GM12878 (cell line): ENCODE data around the gene PARD6A. TPM values are rescaled to one million over a fixed set of nuclear protein-coding genes. Genes with fewer than 3 reads are reported as not detected.

Experiments used
- ATAC-seq: fragments of 200-7000 bp; cut with Tn5 transposase; 3 replicates; pipeline ENCODE4 v1.9.1; 2020; ENCODE audit warnings: mild to moderate bottlenecking, moderate library complexity
- BruUV-seq: library from RNA; stranded (reverse); fragments of 400-500 nt; replicated peaks from 2 replicates; lab custom pipeline; 2021; lab: Mats Ljungman, UMichigan
- CTCF ChIA-PET: fragments of 300-600 bp; sonication (Branson Sonifier 250); formaldehyde crosslinking; extraction: SDS; loops from one replicate; lab custom pipeline; 2021; ENCODE audit warnings: inconsistent platforms; lab: Yijun Ruan, JAX
- POLR2A ChIA-PET: fragments of 350-600 bp; formaldehyde crosslinking; extraction: SDS; loops from one replicate; lab custom pipeline; 2021; ENCODE audit warnings: inconsistent platforms; lab: Charles Lee
- RAD21 ChIA-PET: fragments of 300-600 bp; sonication (Branson Sonifier 250); formaldehyde crosslinking; loops from one replicate; lab custom pipeline; 2023; ENCODE audit warnings: antibody characterized with exemption; ENCODE audit not compliant: unreplicated experiment; lab: Charles Lee
- SMC1A ChIA-PET: fragments of 300-600 bp; sonication (Branson Sonifier 250); formaldehyde crosslinking; loops from one replicate; lab custom pipeline; 2023; ENCODE audit not compliant: unreplicated experiment, uncharacterized antibody; lab: Charles Lee
- DNase-seq: peaks from one replicate; pipeline ENCODE4 v3.0.0-alpha.2; 2011; ENCODE audit warnings: low read depth, low spot score
- FAIRE-seq: peaks from 3 replicates; lab custom pipeline; 2011; peaks lifted over from hg19 to GRCh38; lab: Jason Lieb, UNC
- H2AFZ ChIP-seq: 2 replicates; pipeline ENCODE4 v1.6.0; 2011; ENCODE audit warnings: low read depth, low read length, control low read depth; ENCODE audit not compliant: control insufficient read depth
- H3K27ac ChIP-seq: 2 replicates; pipeline ENCODE4 v1.5.1; 2011; ENCODE audit warnings: control low read depth; ENCODE audit not compliant: control insufficient read depth, insufficient read depth
- H3K27me3 ChIP-seq, 2 experiments: replicated peaks in 1 of 2; 2 replicates each; pipeline versions ENCODE4 v1.6.0 to v1.6.1; 2011; ENCODE audit warnings: low read length in 1 of 2; ENCODE audit not compliant: control insufficient read depth in 2 of 2, insufficient read depth in 2 of 2
- H3K36me3 ChIP-seq, 2 experiments: 2 replicates each; pipeline ENCODE4 v1.5.1; 2011; ENCODE audit warnings: low read length in 1 of 2; ENCODE audit not compliant: control insufficient read depth in 2 of 2, insufficient read depth in 2 of 2
- H3K4me1 ChIP-seq: 2 replicates; pipeline ENCODE4 v1.6.1; 2011; ENCODE audit warnings: mild to moderate bottlenecking, low read length, moderate library complexity, mixed read lengths; ENCODE audit not compliant: control insufficient read depth, insufficient read depth
- H3K4me2 ChIP-seq: 2 replicates; pipeline ENCODE4 v1.6.0; 2011; ENCODE audit warnings: control low read depth; ENCODE audit not compliant: control insufficient read depth, insufficient read depth
- H3K4me3 ChIP-seq: fragments of 200-600 bp; sonication (generic); 2 replicates; pipeline ENCODE4 v1.5.1; 2016
- H3K79me2 ChIP-seq: 2 replicates; pipeline ENCODE4 v1.6.0; 2011; ENCODE audit warnings: low read length; ENCODE audit not compliant: control insufficient read depth, insufficient read depth
- H3K9ac ChIP-seq: 2 replicates; pipeline ENCODE4 v1.8.0; 2011; ENCODE audit warnings: low read length, control low read depth, mixed read lengths; ENCODE audit not compliant: control insufficient read depth, insufficient read depth
- H3K9me3 ChIP-seq: replicated peaks from 3 replicates; pipeline ENCODE4 v1.5.1; 2011; ENCODE audit warnings: mild to moderate bottlenecking, low read length; ENCODE audit not compliant: control insufficient read depth, insufficient read depth
- H4K20me1 ChIP-seq: 2 replicates; pipeline ENCODE4 v1.6.0; 2011; ENCODE audit not compliant: control insufficient read depth, insufficient read depth
- BHLHE40 ChIP-seq, 2 experiments: fragments of 450-650 bp in 1 of 2; IDR thresholded peaks; 2 replicates each; pipeline ENCODE4 v1.6.1; 2011 to 2017; ENCODE audit warnings: low read depth in 2 of 2, borderline replicate concordance in 1 of 2, improper control_type of control experiment in 1 of 2, low read length in 1 of 2, mild to moderate bottlenecking in 1 of 2
- CBX3 ChIP-seq: fragments of 200-600 bp; sonication (generic); IDR thresholded peaks from 2 replicates; pipeline ENCODE4 v1.6.1; 2016; ENCODE audit warnings: low read depth, borderline replicate concordance
- CHD2 ChIP-seq: IDR thresholded peaks from 2 replicates; pipeline ENCODE4 v1.6.1; 2011; ENCODE audit warnings: low read depth, low read length, improper control_type of control experiment, borderline replicate concordance
- HDAC6 ChIP-seq: fragments of 200-600 bp; sonication (generic); IDR thresholded peaks from one replicate; pipeline ENCODE4 v1.8.0; 2017; ENCODE audit warnings: antibody characterized with exemption; ENCODE audit not compliant: unreplicated experiment
- NR2C2 ChIP-seq: IDR thresholded peaks from 2 replicates; pipeline ENCODE4 v1.6.1; 2011; ENCODE audit warnings: borderline replicate concordance, low read depth; ENCODE audit not compliant: control insufficient read depth, insufficient read length
- NR2F1 ChIP-seq: fragments of 450-650 bp; conservative IDR thresholded peaks from 2 replicates; pipeline ENCODE4 v1.6.1; 2017; ENCODE audit warnings: mild to moderate bottlenecking
- NRF1 ChIP-seq: conservative IDR thresholded peaks from 2 replicates; pipeline ENCODE4 v1.6.1; 2011; ENCODE audit warnings: mild to moderate bottlenecking, low read depth, low read length, improper control_type of control experiment
- RCOR1 ChIP-seq: conservative IDR thresholded peaks from 2 replicates; pipeline ENCODE4 v1.6.1; 2012; ENCODE audit warnings: low read depth, low read length, improper control_type of control experiment
- TAF1 ChIP-seq: IDR thresholded peaks from 2 replicates; pipeline ENCODE4 v1.6.1; 2011; ENCODE audit warnings: mild to moderate bottlenecking, low read depth, low read length, borderline replicate concordance
- TARDBP ChIP-seq: IDR thresholded peaks from 2 replicates; pipeline ENCODE4 v1.6.1; 2016; ENCODE audit warnings: borderline replicate concordance
- ZBED1 ChIP-seq: IDR thresholded peaks from 2 replicates; pipeline ENCODE4 v1.6.1; 2016; ENCODE audit warnings: borderline replicate concordance
- WGBS: methylation state at CpG from one replicate; pipeline ENCODE4 v1.1.6; 2016; ENCODE audit warnings: low lambda C conversion rate; ENCODE audit not compliant: insufficient replicate concordance, insufficient coverage; ENCODE audit errors: missing lambda C conversion rate; 5-methylcytosine and 5-hydroxymethylcytosine counted together
- in situ Hi-C: fragments of 300-500 bp; cut with MboI; formaldehyde crosslinking; loops from 9 replicates; pipeline ENCODE4 v1.14.3; 2018; ENCODE audit warnings: mixed read lengths
- intact Hi-C: fragments of 100-400 bp; cut with micrococcal nuclease; formaldehyde crosslinking; loops from one replicate; pipeline ENCODE4 v1.14.2; 2022; ENCODE audit not compliant: unreplicated experiment
- polyA plus RNA-seq, 11 experiments: library from polyadenylated mRNA; depleted of rRNA in 4 of 11; unstranded in 6 of 11; stranded (reverse) in 5 of 11; fragments of >200 nt; fragmentation: Nextera tagmentation in 4 of 11; fragmentation: Illumina TruSeq in 1 of 11; extraction: Ambion mirVana in 4 of 11; extraction: Trizol in 1 of 11; gene quantifications; 1 replicate in 1 of 11; 2 replicates in 10 of 11; pipeline versions ENCODE4 v1.2.1 to v1.2.3, GENCODE V29; 2011 to 2016; ENCODE audit warnings: inconsistent platforms in 2 of 11, missing spikeins in 2 of 11, low read depth in 1 of 11
- total RNA-seq, 4 experiments: library from RNA; depleted of rRNA in 3 of 4; stranded (reverse); fragments of >200 nt in 3 of 4; fragmentation: Illumina TruSeq in 1 of 4; extraction: Trizol in 1 of 4; gene quantifications; 2 replicates each; pipeline versions ENCODE4 v1.2.1 to v1.2.3, GENCODE V29; 2013 to 2021
- TF ChIP-seq, protein P1 (sequence below): IDR thresholded peaks from 2 replicates; pipeline ENCODE4 v1.6.1; 2012; ENCODE audit warnings: low read length, inconsistent platforms
- TF ChIP-seq, protein P2 (sequence below), 3 experiments: IDR thresholded peaks in 2 of 3; conservative IDR thresholded peaks in 1 of 3; 2 replicates each; pipeline ENCODE4 v1.5.1; 2011; ENCODE audit warnings: low read depth in 3 of 3, low read length in 3 of 3, mild to moderate bottlenecking in 3 of 3, control low read depth in 2 of 3, moderate library complexity in 2 of 3, inconsistent platforms in 1 of 3, mixed read lengths in 1 of 3; ENCODE audit not compliant: control insufficient read depth in 2 of 3, insufficient read depth in 1 of 3; ENCODE audit errors: extremely low read depth in 1 of 3

Gene PARD6A
- total and polyA plus RNA-seq, 10 of the 15 experiments (the other 5 are each of a cell fraction or from before 2014, with no cell fraction given) = 0.42 to 10.1 (median 4.4) TPM

DNA sequence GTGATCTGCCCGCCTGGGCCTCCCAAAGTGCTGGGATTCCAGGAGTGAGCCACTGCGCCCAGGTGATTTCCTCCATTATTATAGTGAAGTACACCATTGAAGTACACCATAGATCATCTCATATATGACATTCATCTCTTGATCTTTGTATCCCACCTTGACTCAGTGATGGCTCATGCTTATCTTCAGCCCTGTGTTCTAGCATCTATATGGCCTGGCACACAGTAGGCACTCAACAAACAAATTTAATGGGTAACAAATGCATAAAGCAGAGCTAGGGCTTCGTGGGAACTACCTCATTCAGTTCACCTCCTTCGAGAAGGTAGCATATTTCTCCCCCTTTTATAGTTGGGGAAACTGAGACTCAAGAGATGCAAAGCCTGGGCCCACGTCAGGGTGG lies 4.8 kb downstream of the PARD6A start:
- H3K9me3 ChIP-seq = no peaks in the 10 kb centered on the region
- TF ChIP-seq, protein P1, sequence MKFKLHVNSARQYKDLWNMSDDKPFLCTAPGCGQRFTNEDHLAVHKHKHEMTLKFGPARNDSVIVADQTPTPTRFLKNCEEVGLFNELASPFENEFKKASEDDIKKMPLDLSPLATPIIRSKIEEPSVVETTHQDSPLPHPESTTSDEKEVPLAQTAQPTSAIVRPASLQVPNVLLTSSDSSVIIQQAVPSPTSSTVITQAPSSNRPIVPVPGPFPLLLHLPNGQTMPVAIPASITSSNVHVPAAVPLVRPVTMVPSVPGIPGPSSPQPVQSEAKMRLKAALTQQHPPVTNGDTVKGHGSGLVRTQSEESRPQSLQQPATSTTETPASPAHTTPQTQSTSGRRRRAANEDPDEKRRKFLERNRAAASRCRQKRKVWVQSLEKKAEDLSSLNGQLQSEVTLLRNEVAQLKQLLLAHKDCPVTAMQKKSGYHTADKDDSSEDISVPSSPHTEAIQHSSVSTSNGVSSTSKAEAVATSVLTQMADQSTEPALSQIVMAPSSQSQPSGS = no peak
- TF ChIP-seq TAF1 = no peak
- TF ChIP-seq, protein P2, sequence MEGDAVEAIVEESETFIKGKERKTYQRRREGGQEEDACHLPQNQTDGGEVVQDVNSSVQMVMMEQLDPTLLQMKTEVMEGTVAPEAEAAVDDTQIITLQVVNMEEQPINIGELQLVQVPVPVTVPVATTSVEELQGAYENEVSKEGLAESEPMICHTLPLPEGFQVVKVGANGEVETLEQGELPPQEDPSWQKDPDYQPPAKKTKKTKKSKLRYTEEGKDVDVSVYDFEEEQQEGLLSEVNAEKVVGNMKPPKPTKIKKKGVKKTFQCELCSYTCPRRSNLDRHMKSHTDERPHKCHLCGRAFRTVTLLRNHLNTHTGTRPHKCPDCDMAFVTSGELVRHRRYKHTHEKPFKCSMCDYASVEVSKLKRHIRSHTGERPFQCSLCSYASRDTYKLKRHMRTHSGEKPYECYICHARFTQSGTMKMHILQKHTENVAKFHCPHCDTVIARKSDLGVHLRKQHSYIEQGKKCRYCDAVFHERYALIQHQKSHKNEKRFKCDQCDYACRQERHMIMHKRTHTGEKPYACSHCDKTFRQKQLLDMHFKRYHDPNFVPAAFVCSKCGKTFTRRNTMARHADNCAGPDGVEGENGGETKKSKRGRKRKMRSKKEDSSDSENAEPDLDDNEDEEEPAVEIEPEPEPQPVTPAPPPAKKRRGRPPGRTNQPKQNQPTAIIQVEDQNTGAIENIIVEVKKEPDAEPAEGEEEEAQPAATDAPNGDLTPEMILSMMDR (IDR thresholded peaks at IDR 0.05 in 2 of 3, conservative IDR thresholded peaks at IDR 0.05 in 1 of 3; ENCODE audit: control insufficient read depth in 2 of 3, extremely low read depth in 1 of 3, insufficient read depth in 1 of 3, low read depth in 3 of 3, low read length in 3 of 3) = no peak
- no peak for TF ChIP-seq CBX3
- TF ChIP-seq RCOR1 = no peak
- no peak for TF ChIP-seq NR2C2
- TF ChIP-seq CHD2 = no peak
- no peak for TF ChIP-seq BHLHE40 (IDR thresholded peaks at IDR 0.05; ENCODE audit: borderline replicate concordance in 1 of 2, low read depth in 2 of 2, low read length in 1 of 2)
- TF ChIP-seq NR2F1 = no peak
- no peak for TF ChIP-seq TARDBP
- TF ChIP-seq ZBED1 = no peak
- TF ChIP-seq HDAC6 = no peak
- TF ChIP-seq NRF1 = no peak
- FAIRE-seq = peak; percentile 41
- RAD21 ChIA-PET = interaction anchor here (1.0 to 2.9 kb wide), 4 partner anchors 20 to 145 kb away, joined by 3 to 22 read pairs (median 6); partner anchors contain the start of gene CARMIL2
- no peaks in the 10 kb centered on the region for H4K20me1 ChIP-seq
- no TSS peak for BruUV-seq
- no peak for DNase-seq
- in situ Hi-C loops = no loop called here
- intact Hi-C loops = loop anchor here (5.0 kb wide), 1 partner anchor 173 kb away; no protein-coding TSS in a partner anchor
- peaks cover 30% of the 10 kb centered on the region for H3K4me1 ChIP-seq
- H3K27me3 ChIP-seq = no peaks in the 10 kb centered on the region
- no peaks in the 10 kb centered on the region for H3K36me3 ChIP-seq
- peak overlapping the region; percentile 88 for H3K4me3 ChIP-seq
- POLR2A ChIA-PET = interaction anchor here (1.1 kb wide), 2 partner anchors 103 to 145 kb away, joined by 3 to 5 read pairs; partner anchors contain the start of gene CTCF
- no peak overlapping the region for H3K9ac ChIP-seq
- H2AFZ ChIP-seq = no peak overlapping the region
- H3K27ac ChIP-seq = no peak overlapping the region
- SMC1A ChIA-PET = interaction anchor here (0.9 to 1.2 kb wide), 2 partner anchors 119 to 144 kb away, joined by 3 read pairs; no protein-coding TSS in a partner anchor
- WGBS = 62% methylated on average over 5 of the region's 5 CpGs
- ATAC-seq = no peak
- no peaks in the 10 kb centered on the region for H3K79me2 ChIP-seq
- CTCF ChIA-PET = interaction anchor here (1.8 to 11.9 kb wide), 5 partner anchors 21 to 150 kb away, joined by 5 to 196 read pairs (median 6); partner anchors contain the start of genes CARMIL2 and CTCF
- H3K4me2 ChIP-seq = peak overlapping the region; percentile 95
